ENCODE data around the gene RETREG3. TPM values are rescaled to one million over a fixed set of nuclear protein-coding genes. Genes with fewer than 3 reads are reported as not detected.

RETREG3 gene
- total and polyA plus RNA-seq, 2 of the 13 experiments (the other 11 are each of a cell fraction or from before 2014, with no cell fraction given) = 47.0 to 55.8 TPM

DNA sequence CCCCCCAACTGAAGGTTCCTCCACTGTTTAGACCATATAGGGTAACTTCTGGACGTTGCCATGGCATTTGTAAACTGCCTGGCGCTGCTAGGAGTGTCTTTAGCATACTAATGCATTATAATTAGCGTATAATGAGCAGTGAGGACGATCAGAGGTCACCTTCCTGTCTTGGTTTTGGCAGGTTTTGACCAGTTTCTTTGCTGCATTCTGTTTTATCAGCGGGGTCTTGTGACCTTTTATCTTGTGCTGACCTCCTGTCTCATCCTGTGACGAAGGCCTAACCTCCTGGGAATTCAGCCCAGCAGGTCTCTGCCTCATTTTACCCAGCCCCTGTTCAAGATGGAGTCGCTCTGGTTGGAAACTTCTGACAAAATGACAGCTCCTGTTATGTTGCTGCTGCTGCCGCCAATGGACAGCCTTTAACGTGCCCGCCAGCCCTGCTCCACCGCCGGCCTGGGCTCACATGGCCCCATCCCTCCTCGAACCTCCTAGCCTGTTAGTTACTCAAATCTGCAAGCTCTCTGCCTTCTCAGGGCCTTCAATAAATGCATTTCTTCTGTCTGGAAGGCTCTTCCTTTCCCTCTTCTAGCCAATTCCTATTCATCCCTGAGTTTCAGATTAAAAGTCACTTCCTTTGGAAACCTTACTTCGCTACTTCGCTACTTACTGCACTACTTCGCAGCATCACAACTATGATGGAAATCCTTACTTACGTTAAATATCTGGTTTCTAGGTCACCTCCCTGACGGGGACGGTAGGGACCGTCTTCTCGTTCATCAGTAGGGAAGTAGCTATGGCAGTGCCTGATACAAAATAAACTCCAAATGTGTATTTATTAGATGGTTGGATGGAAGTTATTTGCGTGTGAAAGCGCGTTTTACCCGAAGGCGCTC lies 73.8 kb downstream of the RETREG3 start (continued):
- TF ChIP-seq, protein P1, sequence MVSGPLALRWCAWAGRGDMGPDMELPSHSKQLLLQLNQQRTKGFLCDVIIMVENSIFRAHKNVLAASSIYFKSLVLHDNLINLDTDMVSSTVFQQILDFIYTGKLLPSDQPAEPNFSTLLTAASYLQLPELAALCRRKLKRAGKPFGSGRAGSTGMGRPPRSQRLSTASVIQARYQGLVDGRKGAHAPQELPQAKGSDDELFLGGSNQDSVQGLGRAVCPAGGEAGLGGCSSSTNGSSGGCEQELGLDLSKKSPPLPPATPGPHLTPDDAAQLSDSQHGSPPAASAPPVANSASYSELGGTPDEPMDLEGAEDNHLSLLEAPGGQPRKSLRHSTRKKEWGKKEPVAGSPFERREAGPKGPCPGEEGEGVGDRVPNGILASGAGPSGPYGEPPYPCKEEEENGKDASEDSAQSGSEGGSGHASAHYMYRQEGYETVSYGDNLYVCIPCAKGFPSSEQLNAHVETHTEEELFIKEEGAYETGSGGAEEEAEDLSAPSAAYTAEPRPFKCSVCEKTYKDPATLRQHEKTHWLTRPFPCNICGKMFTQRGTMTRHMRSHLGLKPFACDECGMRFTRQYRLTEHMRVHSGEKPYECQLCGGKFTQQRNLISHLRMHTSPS (CRISPR knock-in tag; IDR thresholded peaks at IDR 0.05; ENCODE audit: low read depth) = no peak
- TF ChIP-seq MED8 (CRISPR knock-in tag; IDR thresholded peaks at IDR 0.05; ENCODE audit: insufficient replicate concordance) = no peak
- TF ChIP-seq, protein P2, sequence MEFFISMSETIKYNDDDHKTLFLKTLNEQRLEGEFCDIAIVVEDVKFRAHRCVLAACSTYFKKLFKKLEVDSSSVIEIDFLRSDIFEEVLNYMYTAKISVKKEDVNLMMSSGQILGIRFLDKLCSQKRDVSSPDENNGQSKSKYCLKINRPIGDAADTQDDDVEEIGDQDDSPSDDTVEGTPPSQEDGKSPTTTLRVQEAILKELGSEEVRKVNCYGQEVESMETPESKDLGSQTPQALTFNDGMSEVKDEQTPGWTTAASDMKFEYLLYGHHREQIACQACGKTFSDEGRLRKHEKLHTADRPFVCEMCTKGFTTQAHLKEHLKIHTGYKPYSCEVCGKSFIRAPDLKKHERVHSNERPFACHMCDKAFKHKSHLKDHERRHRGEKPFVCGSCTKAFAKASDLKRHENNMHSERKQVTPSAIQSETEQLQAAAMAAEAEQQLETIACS (CRISPR knock-in tag; IDR thresholded peaks at IDR 0.05) = no peak; the same call in 1 of the 2 replicates
- no peak for TF ChIP-seq RBM22 (optimal IDR thresholded peaks at IDR 0.05; ENCODE audit: low read length)
- TF ChIP-seq GABPA (IDR thresholded peaks at IDR 0.05; ENCODE audit: low read depth, low read length) = no peak
- no peak for TF ChIP-seq GABPA (CRISPR knock-in tag; IDR thresholded peaks at IDR 0.05; ENCODE audit: low read depth)
- no peak for TF ChIP-seq ZNF446 (CRISPR knock-in tag; IDR thresholded peaks at IDR 0.05)
- TF ChIP-seq RORA (CRISPR knock-in tag; IDR thresholded peaks at IDR 0.05) = no peak
- TF ChIP-seq SOX6 (IDR thresholded peaks at IDR 0.05) = no peak
- TF ChIP-seq SOX6 (CRISPR knock-in tag; IDR thresholded peaks at IDR 0.05) = no peak
- TF ChIP-seq ATAD3A (CRISPR knock-in tag; IDR thresholded peaks at IDR 0.05) = no peak
- no peak for TF ChIP-seq MBNL3 (CRISPR knock-in tag; conservative IDR thresholded peaks at IDR 0.05)
- no peak for TF ChIP-seq ZNF383 (CRISPR knock-in tag; IDR thresholded peaks at IDR 0.05; ENCODE audit: borderline replicate concordance)
- TF ChIP-seq ZNF543 (CRISPR knock-in tag; IDR thresholded peaks at IDR 0.05) = no peak
- no peak for TF ChIP-seq PHF20 (CRISPR knock-in tag; IDR thresholded peaks at IDR 0.05)
- TF ChIP-seq, protein P3, sequence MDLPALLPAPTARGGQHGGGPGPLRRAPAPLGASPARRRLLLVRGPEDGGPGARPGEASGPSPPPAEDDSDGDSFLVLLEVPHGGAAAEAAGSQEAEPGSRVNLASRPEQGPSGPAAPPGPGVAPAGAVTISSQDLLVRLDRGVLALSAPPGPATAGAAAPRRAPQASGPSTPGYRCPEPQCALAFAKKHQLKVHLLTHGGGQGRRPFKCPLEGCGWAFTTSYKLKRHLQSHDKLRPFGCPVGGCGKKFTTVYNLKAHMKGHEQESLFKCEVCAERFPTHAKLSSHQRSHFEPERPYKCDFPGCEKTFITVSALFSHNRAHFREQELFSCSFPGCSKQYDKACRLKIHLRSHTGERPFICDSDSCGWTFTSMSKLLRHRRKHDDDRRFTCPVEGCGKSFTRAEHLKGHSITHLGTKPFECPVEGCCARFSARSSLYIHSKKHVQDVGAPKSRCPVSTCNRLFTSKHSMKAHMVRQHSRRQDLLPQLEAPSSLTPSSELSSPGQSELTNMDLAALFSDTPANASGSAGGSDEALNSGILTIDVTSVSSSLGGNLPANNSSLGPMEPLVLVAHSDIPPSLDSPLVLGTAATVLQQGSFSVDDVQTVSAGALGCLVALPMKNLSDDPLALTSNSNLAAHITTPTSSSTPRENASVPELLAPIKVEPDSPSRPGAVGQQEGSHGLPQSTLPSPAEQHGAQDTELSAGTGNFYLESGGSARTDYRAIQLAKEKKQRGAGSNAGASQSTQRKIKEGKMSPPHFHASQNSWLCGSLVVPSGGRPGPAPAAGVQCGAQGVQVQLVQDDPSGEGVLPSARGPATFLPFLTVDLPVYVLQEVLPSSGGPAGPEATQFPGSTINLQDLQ (CRISPR knock-in tag; IDR thresholded peaks at IDR 0.05) = no peak
- no peak for TF ChIP-seq ZFP90 (CRISPR knock-in tag; IDR thresholded peaks at IDR 0.05; ENCODE audit: borderline replicate concordance)
- TF ChIP-seq, protein P4, sequence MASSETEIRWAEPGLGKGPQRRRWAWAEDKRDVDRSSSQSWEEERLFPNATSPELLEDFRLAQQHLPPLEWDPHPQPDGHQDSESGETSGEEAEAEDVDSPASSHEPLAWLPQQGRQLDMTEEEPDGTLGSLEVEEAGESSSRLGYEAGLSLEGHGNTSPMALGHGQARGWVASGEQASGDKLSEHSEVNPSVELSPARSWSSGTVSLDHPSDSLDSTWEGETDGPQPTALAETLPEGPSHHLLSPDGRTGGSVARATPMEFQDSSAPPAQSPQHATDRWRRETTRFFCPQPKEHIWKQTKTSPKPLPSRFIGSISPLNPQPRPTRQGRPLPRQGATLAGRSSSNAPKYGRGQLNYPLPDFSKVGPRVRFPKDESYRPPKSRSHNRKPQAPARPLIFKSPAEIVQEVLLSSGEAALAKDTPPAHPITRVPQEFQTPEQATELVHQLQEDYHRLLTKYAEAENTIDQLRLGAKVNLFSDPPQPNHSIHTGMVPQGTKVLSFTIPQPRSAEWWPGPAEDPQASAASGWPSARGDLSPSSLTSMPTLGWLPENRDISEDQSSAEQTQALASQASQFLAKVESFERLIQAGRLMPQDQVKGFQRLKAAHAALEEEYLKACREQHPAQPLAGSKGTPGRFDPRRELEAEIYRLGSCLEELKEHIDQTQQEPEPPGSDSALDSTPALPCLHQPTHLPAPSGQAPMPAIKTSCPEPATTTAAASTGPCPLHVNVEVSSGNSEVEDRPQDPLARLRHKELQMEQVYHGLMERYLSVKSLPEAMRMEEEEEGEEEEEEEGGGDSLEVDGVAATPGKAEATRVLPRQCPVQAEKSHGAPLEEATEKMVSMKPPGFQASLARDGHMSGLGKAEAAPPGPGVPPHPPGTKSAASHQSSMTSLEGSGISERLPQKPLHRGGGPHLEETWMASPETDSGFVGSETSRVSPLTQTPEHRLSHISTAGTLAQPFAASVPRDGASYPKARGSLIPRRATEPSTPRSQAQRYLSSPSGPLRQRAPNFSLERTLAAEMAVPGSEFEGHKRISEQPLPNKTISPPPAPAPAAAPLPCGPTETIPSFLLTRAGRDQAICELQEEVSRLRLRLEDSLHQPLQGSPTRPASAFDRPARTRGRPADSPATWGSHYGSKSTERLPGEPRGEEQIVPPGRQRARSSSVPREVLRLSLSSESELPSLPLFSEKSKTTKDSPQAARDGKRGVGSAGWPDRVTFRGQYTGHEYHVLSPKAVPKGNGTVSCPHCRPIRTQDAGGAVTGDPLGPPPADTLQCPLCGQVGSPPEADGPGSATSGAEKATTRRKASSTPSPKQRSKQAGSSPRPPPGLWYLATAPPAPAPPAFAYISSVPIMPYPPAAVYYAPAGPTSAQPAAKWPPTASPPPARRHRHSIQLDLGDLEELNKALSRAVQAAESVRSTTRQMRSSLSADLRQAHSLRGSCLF (CRISPR knock-in tag; IDR thresholded peaks at IDR 0.05; ENCODE audit: borderline replicate concordance) = no peak

Measured in HepG2 (cell line).